Anterior cingulate cortex (tissue), 58 donors: ENCODE data around the gene MED9.

ENCODE experiments used
- DNase-seq, 58 donors: peaks; one replicate each; lab custom pipeline; 2025; lab: John Stamatoyannopoulos, UW

MED9 gene

DNA sequence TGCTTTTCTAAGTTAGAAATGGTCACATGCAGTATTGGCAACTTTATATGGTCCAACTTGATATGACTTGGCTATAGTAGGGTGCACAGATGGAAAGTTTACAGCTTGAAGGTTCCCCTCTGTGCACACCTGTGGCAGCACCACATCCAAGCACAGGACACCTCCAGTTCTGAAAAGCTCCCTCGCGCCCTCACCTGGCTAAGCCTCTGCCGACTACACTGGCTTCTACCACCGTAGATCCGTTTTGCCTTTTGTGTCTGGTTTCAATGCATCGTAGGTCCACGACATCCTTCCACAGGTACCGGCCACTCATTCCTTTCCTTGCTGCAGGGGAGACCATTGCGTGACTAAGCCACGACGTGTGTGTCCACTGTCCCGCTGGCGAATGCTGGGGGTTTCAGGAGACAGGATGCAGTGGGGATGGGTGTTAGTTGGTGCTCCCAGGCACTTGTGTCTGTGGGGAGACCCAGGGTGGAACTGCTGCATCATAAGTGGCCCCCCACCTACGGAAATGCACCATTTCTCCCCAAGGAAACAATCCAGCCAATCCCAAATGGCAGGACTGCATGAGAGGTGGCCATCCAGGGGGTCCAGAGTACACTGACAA, 24.3 kb downstream of the MED9 start:
- no peak for DNase-seq

- DNase-seq = no peak
Measured at GRCh38 chr17:17502741-17503565, 26.2 kb downstream of the MED9 start.

DNA sequence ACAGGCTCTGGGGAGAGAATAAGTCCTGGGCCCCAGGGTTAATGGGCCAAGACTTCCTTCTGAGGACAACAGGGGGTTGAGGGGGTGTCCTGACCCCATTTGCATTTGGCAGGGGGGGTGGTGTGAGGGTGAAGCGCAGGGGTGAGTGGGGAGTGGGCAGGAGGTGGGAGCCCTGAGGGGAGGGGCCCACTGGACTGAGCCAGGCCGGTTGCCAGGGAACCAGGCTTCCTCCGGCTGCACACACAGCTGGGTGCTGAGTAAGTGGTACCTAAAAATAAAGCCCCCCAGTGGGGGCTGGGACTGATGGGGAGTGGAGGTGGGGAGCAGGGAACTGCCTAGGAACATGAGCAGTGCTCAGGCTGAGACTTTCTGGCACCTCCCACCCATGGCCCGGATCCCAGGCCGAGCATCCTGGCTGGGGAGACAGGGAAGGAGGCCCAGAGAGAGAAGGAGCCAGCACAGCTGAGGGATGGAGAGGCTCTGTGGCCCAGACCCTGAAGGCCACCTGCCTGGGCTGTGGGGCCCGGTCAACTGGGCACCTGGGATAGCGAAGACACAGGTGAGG, 26.8 kb downstream of the MED9 start:
- peak in 48 of 58 donors; percentile 19 to 88 (median 57) for DNase-seq

GRCh38 chr17:17504341-17505140, 27.7 kb downstream of the MED9 start:
- no peak for DNase-seq

GRCh38 chr17:17505151-17505550, 28.4 kb downstream of the MED9 start:
- DNase-seq = no peak

- DNase-seq = no peak
Measured at GRCh38 chr17:17505610-17506171, 28.9 kb downstream of the MED9 start.

DNA sequence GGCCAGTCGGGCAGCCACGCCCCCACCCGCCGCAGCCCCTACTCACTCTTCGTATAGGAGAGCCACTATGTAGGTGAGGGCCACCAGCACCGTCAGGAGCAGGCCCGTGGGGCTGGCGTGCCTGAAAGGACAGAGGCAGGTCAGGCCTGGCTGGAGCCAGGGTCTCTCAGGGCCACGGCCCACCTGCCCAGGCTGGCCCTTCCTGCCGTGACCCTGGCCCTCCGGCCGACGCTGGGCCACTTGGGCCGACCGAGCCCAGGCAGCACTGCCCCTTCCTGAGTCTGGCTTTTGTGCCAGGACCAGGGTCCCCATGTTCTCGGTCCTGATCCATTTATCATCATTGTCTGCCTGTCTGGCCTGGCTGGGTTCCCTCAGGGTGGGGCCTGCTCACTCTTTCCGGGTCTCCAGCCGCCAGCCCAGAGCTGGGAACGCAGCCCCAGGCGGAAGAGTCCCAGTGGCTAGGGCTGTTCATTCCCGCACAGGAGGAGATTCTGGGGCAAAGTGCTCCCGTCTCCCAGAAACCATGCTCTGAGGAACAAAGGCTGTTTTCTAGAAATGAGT, 29.5 kb downstream of the MED9 start:
- DNase-seq = peak in 33 of 58 donors; percentile 20 to 68 (median 45)

DNA sequence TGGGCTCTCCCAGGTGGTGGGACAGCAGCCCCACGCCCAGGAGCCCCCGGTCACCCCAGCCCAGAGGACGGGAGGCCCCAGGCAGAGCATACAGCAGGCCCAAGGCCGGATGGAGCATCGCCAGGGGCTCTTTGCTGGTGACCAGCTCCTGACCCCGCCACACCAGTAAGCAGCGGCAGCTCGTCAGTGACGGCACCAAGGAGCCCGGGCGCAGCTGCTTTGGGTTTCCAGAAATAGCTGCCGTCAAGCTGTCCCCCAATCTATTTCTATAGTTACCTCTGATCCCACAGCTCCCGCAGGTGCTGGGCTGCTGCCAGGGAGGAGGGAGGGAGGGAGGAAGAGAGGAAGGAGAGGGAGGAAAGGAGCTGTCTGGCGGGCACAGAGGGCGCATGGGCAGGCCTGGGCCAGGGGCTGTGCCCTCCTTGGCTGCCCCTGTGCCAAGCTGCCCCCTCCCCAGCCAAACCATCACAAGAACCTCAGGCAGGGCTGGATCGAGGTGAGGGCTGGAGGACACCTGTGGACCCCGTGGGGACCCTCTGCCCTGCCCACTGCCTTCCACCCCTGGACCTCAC, 30.2 kb downstream of the MED9 start:
- DNase-seq = peak in 29 of 58 donors; percentile 15 to 76 (median 47)

DNA sequence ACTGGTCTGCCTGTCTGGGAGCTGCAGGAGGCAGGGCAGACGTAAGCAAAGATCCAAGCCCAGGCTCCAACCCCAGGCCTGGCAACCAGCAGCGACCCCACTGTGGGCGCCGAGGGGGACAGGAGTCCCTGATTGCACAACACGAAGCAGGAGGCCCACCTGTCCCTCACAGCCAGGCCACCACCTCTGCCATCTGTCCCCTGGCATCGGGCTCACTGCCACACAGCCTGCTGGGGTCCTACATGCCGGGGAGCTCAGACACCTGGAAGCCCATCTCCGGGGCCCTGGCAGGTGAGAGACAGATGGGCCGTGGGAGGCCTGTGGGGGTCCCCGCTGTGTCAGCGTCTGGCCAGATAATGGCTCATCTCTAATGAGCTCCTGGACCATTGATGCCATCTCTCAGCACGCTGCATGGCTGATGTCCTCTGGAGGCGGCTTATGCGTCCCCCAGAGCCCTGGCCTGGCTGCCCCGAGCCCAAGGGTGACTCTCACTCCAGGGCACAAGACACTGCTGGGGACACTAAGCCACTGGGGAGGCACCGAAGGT, 30.7 kb downstream of the MED9 start:
- no peak for DNase-seq

DNA sequence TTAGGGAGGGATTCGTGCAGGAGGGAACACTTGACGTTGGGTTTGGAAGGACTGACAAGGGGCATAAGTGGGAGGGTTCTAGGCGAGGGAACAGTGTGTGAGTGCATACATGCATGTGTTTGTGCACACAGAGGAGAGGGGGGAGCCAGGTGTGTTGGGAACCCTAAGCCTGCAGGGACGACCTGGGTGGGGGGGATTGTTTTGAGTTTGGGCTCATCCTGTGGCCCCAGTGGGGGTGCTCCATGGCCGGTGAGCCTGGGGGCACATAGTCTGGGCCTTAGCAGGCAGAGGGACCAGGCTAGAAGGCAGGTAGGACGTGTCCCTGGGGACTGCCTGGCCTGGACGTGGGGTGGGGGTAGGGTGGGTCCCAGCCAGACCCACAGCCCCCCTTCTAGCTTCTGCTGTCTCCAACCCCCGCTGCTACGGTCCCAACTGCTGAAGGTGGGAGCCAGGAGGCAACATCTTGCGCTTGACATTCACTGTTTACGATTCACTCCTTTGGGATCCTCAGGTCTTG, 31.3 kb downstream of the MED9 start:
- no peak for DNase-seq

- no peak for DNase-seq
Measured at GRCh38 chr17:17508646-17509591, 32.1 kb downstream of the MED9 start.

GRCh38 chr17:17509601-17510425, 33.0 kb downstream of the MED9 start:
- DNase-seq = no peak

- DNase-seq = no peak
Measured at GRCh38 chr17:17510456-17511292, 33.9 kb downstream of the MED9 start.

GRCh38 chr17:17511293-17511741, 34.5 kb downstream of the MED9 start:
- no peak for DNase-seq

- DNase-seq = no peak
Measured at GRCh38 chr17:17511881-17512858, 35.4 kb downstream of the MED9 start.
